ENCODE data around the gene SVIL.
A peak's percentile ranks its signal among the peaks of the same experiment; 100 is the strongest.

SVIL gene

DNA sequence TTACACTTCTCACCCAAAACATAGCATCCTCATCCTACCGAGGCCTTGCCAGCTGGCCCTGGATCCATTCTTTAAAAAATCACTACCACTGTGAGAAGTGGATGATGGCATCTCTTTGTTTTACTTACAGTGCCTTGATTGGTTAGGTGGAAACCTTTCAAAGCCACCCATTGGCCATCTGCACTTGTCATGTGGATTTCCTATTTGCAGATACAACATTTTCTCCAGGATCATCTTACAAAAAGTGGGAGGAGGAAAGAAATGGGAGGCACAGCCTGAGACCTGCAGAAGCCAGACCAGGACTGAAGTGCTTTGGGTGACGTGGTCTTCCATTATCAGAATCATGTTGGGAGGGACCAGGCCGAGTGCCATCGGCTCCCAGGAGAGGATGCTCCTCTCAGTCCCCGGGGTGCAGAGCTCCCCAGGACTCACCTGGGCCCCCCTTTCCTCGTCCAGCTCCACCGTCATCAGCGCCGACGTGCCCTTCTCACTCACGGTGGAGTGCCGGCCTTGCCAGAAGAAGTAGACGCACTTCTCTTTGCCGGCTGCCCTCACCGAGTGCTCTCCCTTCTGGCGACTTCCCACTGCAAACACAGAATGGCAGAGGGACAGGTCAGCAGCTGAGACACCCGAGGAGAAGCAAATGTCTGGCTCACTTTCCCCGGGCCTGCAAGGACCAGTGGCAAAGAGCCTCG is 161.2 kb downstream of the SVIL start:
- no peak for TF ChIP-seq CTCF (IDR thresholded peaks at IDR 0.05; ENCODE audit: insufficient read depth, low read depth, low read length, missing control alignments)
- no peak overlapping the region for H3K4me3 ChIP-seq (ENCODE audit: low read length)
- no peak for DNase-seq (ENCODE audit: low read depth)

DNA sequence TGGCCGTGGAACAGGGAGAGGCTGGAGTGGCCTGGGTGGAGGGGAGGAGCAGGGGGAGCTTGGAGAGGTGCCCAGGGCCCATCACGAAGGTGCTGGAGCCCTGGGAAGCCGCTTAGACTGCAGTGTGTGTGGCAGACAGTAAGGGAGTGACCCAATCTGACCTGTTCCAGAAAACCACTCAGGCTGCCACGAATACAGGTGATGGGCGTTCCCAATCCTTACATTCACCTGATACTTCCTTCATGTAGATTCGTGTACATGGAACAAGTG is 161.7 kb downstream of the SVIL start:
- no peak for TF ChIP-seq CTCF (IDR thresholded peaks at IDR 0.05; ENCODE audit: insufficient read depth, low read depth, low read length, missing control alignments)
- no peak for DNase-seq (ENCODE audit: low read depth)
- no peak overlapping the region for H3K4me3 ChIP-seq (ENCODE audit: low read length)

DNA sequence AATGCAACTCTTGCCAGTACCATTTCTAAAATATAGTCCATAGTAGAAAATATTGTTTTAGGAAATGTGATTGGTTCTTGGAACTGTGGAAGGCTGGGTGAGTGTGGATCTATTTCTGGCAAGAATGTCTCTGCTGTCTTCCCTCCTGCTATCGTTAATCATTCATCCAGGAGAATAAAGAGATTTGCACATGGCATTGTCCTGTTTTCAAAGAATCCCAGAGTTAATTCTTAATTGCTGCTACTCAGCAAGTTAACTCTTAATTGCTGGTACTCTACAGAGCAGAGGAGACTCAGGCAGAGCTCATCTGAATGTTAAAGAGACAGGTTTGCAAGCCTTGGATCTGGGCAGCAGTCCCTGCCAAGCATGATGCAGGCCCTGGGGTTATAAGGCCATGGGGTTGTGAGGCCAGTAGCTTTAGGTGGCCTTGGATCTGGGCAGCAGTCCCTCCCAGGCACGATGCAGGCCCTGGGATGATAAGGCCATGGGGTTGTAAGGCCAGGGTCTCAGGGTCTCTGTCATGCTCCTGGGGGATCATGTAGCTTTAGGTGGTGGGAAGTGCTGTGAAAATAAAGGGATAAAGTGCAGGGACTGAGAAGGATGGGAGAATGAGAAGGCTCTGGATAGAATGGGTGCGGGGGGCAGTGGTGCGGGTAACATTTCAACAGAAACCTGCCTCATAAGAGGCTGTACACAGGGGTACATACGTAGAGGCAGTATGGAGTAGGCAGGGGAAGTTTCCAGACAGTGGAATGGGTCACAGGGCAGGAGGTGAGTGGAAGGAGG is 162.3 kb downstream of the SVIL start:
- H3K4me3 ChIP-seq (ENCODE audit: low read length), result no peak overlapping the region
- no peak for DNase-seq (ENCODE audit: low read depth)
- no peak for TF ChIP-seq CTCF (IDR thresholded peaks at IDR 0.05; ENCODE audit: insufficient read depth, low read depth, low read length, missing control alignments)

GRCh38 chr10:29471544-29471859 is 163.3 kb downstream of the SVIL start:
- TF ChIP-seq CTCF (IDR thresholded peaks at IDR 0.05; ENCODE audit: insufficient read depth, low read depth, low read length, missing control alignments), result no peak
- peak; percentile 79 for DNase-seq (ENCODE audit: low read depth)
- no peak overlapping the region for H3K4me3 ChIP-seq (ENCODE audit: low read length)

DNA sequence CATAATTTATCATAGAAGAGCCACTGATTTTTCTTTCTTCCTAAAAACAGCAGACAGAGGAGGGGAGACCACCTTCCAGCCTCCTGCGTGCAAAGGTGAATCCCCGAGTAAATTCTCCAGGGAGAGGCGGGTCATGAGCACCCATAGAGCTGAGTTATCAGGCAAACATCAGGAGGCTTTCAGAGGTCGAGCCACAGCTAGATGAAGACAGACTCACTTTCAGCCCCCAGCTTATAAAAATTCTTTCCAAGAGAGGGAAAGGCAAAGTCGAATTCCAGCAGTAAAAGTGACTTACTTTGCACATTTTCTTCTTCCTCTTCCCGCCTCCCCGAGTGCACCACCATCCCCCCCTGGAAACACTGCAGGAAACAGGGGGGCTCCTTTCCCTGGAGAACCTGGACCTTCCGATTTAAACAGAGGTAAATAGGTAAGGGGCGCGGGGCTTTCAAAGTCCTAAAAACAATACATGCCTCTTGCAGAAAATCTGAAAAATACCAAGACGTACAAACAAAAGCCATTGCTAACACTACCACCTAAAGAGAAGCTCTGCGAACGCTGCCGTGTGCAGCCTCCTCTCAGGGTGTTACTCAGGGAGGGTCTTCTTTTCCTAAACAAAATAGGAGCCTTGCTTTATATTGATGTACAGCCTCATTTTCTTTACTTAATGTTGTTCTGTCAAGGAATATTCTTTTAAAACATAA is 163.8 kb downstream of the SVIL start:
- H3K4me3 ChIP-seq (ENCODE audit: low read length), result no peak overlapping the region
- no peak for DNase-seq (ENCODE audit: low read depth)
- no peak for TF ChIP-seq CTCF (IDR thresholded peaks at IDR 0.05; ENCODE audit: insufficient read depth, low read depth, low read length, missing control alignments)

DNA sequence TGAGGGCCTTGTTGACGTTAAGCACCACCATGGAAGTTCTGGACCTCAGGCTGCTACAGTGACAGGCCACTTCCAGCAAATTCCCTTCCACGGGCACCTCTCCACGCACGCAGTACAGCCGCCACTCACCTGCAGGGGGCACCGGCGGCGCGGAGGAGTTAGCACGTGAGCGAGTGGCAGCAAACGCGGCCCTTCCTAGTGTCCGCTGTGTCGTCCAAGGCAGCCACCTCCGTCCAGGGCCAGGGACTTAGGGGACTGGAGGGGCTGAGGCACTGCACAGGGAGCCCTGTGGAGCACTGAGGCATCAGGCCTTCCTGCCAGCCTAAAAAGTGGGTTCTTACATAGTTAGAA is 164.4 kb downstream of the SVIL start:
- no peak overlapping the region for H3K4me3 ChIP-seq (ENCODE audit: low read length)
- TF ChIP-seq CTCF (IDR thresholded peaks at IDR 0.05; ENCODE audit: insufficient read depth, low read depth, low read length, missing control alignments), result peak; percentile 43
- no peak for DNase-seq (ENCODE audit: low read depth)
